ENCODE data around the gene HCAR2.
A peak's percentile ranks its signal among the peaks of the same experiment; 100 is the strongest.
"Not testable (repeated sequence)": the region's sequence is repeated elsewhere in the genome, so short reads cannot be mapped to it uniquely, and the experiment has no call there.

Gene HCAR2

GRCh38 chr12:122702890-122703611, at the start of gene HCAR2:
TSS of gene HCAR2 (minus strand) at chr12:122703357. CDS start at chr12:122703283, 74 bp downstream.
- DNase-seq, result not testable (repeated sequence)

GRCh38 chr12:122752464-122753318, 49.5 kb upstream of the HCAR2 start, which contains the start of gene DENR:
TSS of gene DENR (plus strand) at chr12:122752824. CDS start at chr12:122753702, 878 bp downstream.
- DNase-seq, result peak; percentile 68

- DNase-seq, result not testable (repeated sequence)
These were observed 47.8 kb upstream of the HCAR2 start for GRCh38 chr12:122750781-122751515.

DNA sequence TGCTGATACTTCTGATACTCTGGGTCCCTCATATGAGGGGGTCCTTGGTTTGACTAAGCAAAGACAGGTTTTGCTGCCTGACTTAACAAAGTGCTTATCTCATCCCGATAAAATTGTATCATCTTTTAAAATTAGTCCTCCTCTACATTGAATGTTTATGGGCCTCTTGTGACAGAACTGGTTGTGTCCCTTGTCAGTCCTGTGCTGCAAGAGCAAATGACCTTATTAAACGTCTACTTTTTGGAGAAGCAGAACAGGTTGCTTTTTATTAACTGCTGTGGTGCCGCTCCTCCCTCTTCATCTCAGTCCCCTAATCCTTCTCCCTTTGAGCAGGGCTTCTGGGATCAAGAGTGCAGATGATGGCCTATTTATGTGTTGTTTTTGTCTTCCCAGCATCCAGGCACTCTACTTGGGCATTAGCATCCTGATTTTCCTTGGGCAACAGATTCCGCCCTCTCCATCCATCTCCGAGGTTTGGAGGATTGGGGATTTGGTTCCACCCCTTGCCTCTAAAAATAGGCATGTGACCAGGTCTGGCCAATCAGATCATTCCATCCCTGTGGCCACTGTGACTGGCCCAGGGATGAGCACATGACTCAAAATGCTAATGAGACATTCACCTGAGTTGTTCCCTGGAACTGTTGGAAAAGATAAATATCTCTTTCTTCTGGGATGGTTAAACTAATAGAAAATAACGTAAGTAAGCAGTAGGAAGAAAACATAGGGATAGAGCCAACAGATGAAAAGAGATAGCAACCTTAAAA, 46.6 kb upstream of the HCAR2 start:
- no peak for DNase-seq

DNA sequence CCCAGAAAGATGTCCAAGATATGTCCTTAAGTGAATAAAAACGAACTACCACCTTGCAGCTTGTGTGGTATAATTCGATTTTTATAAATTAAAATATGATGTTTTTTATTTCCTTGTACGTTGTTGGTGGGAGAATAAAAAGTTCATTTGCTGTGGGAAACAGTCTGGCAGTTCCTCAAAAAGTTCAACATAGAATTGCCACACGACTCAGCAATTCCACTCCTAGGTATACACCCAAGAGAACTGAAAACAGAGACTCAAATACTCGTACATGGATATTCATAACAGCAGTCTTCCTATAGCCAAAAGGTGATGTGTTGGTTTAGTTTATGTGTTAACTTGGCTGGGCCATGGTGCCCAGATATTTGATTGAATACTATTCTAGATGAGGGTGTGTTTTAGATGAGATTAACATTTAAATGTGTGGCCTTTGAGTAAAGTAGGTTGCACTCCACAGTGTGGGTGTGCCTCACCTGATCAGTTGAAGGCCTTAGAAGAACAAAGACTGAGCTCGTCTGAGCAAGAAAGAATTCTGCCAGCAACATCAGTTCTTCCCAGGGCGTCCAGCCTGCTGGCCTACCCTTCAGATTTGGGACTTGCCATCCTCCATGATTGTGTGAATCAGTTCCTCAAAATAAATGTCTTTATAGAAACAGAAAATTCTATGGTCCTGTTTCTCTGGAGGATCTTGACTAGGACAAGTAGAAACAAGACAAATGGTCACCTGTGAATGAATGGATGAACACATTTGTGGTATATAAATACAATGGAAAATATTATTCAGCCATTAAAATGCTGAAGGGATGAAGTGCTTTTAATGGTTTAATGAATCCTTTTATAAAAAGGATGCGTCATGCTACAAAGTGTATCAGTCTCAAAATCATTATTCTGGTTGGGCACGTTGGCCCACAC, 44.3 kb upstream of the HCAR2 start:
- no peak for DNase-seq

DNA sequence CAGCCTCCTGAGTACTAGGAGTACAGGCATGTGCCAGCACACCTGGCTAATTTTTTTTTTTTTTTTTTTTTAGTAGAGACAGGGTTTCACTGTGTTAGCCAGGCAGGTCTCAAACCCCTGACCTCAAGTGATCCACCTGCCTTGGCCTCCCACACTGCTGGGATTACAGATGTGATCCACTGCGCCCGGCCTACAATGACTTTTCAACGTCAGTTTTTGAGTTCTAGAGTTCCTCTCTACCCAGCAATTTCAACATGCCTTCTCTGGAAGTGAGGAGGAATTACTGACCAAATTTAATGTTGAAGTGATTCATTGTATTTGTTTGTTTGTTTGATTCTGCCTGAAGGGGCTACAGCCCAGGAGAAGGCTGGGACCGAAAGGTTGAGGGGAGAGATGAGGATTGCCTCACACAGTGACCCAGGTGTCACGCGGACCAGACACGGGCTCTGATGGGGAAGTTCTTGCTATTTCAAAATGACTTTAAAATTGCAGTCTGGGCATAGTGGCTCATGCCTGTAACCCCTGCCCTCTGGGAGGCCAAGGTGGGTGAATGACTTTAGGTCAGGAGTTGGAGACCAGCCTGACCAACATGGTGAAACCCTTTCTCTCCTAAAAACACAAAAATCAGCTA, 40.9 kb upstream of the HCAR2 start:
- no peak for DNase-seq

- DNase-seq, result no peak
These were observed 37.2 kb upstream of the HCAR2 start for GRCh38 chr12:122740351-122740750.

- DNase-seq, result no peak
These were observed 35.4 kb upstream of the HCAR2 start for GRCh38 chr12:122738571-122738970.

GRCh38 chr12:122732611-122733010, 29.5 kb upstream of the HCAR2 start:
- no peak for DNase-seq

GRCh38 chr12:122732170-122732569, 29.0 kb upstream of the HCAR2 start:
- no peak for DNase-seq

DNA sequence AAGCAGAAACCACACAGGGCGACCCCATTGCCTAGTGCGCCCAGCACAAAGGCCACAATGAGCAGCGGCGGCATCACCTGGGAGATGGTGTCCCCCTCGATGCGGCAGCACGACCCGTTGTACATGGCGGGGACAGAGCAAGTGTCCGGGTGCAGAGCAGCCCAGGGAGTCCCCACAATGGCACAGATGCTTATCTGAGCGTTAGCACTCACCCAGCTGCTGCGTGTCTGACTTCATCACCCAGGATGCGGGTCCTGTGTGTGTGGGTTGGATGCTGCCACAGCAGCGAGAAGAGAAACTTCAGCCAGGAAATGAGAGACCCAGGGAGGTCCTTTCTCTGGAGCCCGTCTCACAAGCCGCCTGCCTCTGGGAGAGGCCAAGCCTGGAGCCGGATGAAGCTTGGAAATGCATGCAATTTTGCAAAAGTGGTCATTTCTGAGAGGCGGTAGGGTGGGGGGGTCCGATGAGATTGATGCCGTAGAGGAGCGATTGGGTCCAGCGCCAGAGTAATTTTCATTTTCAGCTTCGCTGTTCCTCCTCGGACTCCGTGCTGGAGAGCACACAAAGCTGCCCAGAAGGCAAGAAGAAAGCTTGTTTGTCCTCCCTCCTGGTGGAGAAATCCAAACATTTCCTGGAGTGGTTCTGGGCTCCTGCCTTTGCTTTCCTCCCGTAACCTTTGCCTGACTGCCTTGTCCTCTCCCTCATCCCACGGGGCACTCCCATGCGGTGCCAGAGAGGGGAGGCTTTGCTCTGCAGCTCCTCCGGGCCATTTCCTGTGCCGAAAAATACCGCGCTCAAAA, 27.3 kb upstream of the HCAR2 start, which contains the start of gene HCAR1:
HCAR1 (minus strand) TSS at position 630 of the 800 bp plus-strand sequence; CDS start at position 125, 505 bp downstream.
- DNase-seq, result no peak

GRCh38 chr12:122729583-122730214, 26.5 kb upstream of the HCAR2 start:
- DNase-seq, result no peak

GRCh38 chr12:122726080-122726558, 23.0 kb upstream of the HCAR2 start:
- no peak for DNase-seq

DNA sequence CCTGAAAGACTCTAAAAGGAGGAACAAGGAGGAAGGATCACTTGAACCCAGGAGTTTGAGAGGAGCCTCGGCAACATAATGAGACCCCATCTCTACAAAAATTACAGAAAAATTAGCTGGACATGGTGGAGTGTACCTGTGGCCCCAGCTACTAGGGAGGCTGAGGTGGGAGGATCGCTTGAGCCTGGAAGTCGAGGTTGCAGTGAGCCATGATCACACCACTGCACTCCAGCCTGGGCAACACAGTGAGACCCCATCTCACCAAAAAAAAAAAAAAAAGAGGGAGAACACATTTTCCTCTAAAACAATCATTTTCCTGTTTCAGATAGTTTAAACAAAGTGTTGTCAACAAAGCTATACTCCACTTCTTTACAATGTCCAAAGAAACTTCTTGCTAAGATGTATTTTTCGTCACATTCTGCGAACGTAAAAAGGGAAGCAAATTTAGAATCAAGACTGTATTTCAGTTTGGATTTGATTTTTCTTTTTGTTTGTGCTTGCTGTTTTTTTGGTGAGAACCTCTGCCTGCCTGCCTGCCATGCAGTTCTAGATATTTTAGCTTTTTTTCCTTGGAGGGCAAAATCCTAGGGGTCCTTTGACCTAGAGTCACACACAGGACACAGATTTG, 22.4 kb upstream of the HCAR2 start:
- DNase-seq, result no peak

GRCh38 chr12:122724641-122725243, 21.6 kb upstream of the HCAR2 start:
- no peak for DNase-seq

DNA sequence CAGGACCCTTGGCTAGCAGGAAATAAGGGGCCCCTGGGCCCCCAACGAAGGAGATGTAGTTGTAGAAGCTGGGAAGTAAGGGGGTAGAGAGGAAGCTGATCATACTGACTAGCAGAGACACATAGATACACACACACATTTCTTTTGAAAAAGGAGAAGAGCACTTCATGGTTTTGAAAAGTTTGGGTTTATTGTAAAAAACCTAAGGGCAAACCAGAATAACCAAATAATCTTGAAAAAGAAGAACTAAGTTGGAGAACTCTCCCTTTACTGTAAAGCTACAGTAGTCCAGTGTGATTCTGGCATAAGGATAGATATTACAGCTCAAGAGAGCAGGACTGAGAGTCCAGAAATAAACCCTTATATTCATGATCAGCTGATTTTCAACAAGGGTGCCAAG, 19.2 kb upstream of the HCAR2 start:
- no peak for DNase-seq

- DNase-seq, result no peak
These were observed 17.9 kb upstream of the HCAR2 start for GRCh38 chr12:122721057-122721545.

DNA sequence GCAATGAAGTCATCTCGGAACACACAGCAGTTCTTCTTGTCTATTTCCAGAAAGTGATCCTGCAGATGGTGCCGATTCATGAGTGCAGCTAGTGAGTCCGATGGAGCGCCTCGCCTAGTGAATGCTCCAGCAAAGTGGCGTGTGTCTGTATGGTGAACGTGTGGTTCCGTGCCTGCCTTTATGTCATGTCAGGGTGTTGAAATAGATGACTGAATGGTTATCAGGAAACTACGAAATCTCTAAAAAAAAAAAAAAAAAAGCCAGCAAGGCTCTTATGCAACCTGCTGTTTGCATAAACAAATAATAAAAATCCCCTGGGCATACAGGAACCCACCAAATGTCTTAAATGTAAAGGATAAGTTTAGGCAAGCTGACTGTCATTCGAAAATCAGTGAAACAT, 13.5 kb upstream of the HCAR2 start, which contains the start of gene HCAR3:
HCAR3 (minus strand) TSS at position 154 of the 400 bp plus-strand sequence; CDS start at position 80, 74 bp downstream.
- DNase-seq, result not testable (repeated sequence)
